Esophagus squamous epithelium (tissue), 5 donors: ENCODE data around the gene STAC. TPM values are rescaled to one million over a fixed set of nuclear protein-coding genes. Genes with fewer than 3 reads are reported as not detected.
A peak's percentile ranks its signal among the peaks of the same experiment; 100 is the strongest.
"Not testable (repeated sequence)": the region's sequence is repeated elsewhere in the genome, so short reads cannot be mapped to it uniquely, and the experiment has no call there.

Source experiments
- DNase-seq: peaks from one replicate; lab custom pipeline; 2025; lab: John Stamatoyannopoulos, UW
- H3K27ac ChIP-seq, 4 donors: fragments of 200-600 bp; sonication (generic); one replicate each; pipeline ENCODE4 v1.5.1; 2016 to 2019; ENCODE audit warnings: mild to moderate bottlenecking in 1 of 4
- H3K27me3 ChIP-seq, 4 donors: fragments of 200-600 bp; sonication (generic); 1 replicate in 3 of 4; 2 replicates in 1 of 4; pipeline versions ENCODE4 v1.5.1 to v1.6.0; 2017 to 2021; ENCODE audit warnings: antibody characterized with exemption in 1 of 4
- H3K36me3 ChIP-seq, 3 donors: fragments of 200-600 bp; sonication (generic); one replicate each; pipeline ENCODE4 v1.5.1; 2016 to 2019
- H3K4me1 ChIP-seq, 3 donors: fragments of 200-600 bp; sonication (generic); one replicate each; pipeline ENCODE4 v1.5.1; 2017 to 2019
- H3K4me3 ChIP-seq, 4 donors: fragments of 200-600 bp; sonication (generic); 1 replicate in 3 of 4; 2 replicates in 1 of 4; pipeline ENCODE4 v1.5.1; 2016 to 2019; ENCODE audit warnings: mild to moderate bottlenecking in 2 of 4, moderate library complexity in 1 of 4
- H3K9me3 ChIP-seq, 3 donors: fragments of 200-600 bp; sonication (generic); one replicate each; pipeline ENCODE4 v1.5.1; 2016 to 2019
- CTCF ChIP-seq, 6 experiments: fragments of 450-650 bp in 4 of 6; fragments of 200-600 bp in 2 of 6; sonication (generic) in 2 of 6; IDR thresholded peaks; one replicate each; pipeline ENCODE4 v1.5.1; 2016 to 2019; ENCODE audit warnings: antibody characterized with exemption in 6 of 6, mild to moderate bottlenecking in 4 of 6, moderate library complexity in 4 of 6
- POLR2A ChIP-seq, 4 donors: fragments of 450-650 bp; IDR thresholded peaks; one replicate each; pipeline ENCODE4 v1.6.1; 2017; ENCODE audit warnings: antibody characterized with exemption in 4 of 4, mild to moderate bottlenecking in 4 of 4, moderate library complexity in 3 of 4
- WGBS, 2 donors: methylation state at CpG; one replicate each; pipeline ENCODE4 v1.1.5; 2018; 5-methylcytosine and 5-hydroxymethylcytosine counted together
- intact Hi-C: fragments of 100-400 bp; cut with DNase I; formaldehyde crosslinking; loops from one replicate; pipeline ENCODE4 v1.15.0; 2022
- total RNA-seq, 4 donors: library from RNA; depleted of rRNA; stranded (reverse); fragments of >200 nt; gene quantifications; one replicate each; pipeline ENCODE4 v1.1.0, GENCODE V29; 2016
- donor health status: DM: yes; HTN: yes; CAD: no.

STAC gene
- total RNA-seq, 4 donors from 2014 or later = 0.15 to 0.79 (median 0.46) TPM

GRCh38 chr3:36455406-36455805, 75.1 kb downstream of the STAC start:
- no peak overlapping the region for H3K4me3 ChIP-seq
- H3K27me3 ChIP-seq = no peaks in the 10 kb centered on the region
- no peaks in the 10 kb centered on the region for H3K9me3 ChIP-seq
- TF ChIP-seq CTCF (IDR thresholded peaks at IDR 0.05) (no peak), POLR2A (IDR thresholded peaks at IDR 0.05) (no peak)
- no peak overlapping the region for H3K27ac ChIP-seq
- 79 to 94% methylated on average over 2 of the region's 2 CpGs for WGBS, 2 donors
- no peaks in the 10 kb centered on the region for H3K4me1 ChIP-seq
- intact Hi-C loops = no loop called here
- DNase-seq = no peak
- H3K36me3 ChIP-seq = no peaks in the 10 kb centered on the region

DNA sequence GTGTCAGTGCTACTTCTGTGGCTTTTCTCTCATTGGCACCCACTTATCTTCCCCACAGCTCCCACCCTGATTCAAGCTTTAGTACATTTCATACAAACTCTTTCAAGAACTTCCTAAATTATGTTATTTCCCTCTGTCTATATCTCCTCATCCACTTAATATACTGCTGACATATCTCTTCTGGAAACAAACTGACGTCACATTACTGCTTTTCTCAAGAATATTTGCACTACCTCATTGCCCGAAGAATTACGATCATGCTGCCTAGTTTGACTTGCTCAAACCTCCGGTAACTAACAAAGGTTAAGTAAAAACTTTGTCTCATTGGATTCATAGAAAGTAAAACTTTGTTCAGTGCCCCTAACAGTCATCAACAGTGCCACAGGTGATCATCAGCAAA, 76.5 kb downstream of the STAC start:
- Histone ChIP-seq H3K27ac (no peak overlapping the region), H3K9me3 (no peaks in the 10 kb centered on the region), H3K4me1 (no peaks in the 10 kb centered on the region), H3K4me3 (no peak overlapping the region), H3K36me3 (no peaks in the 10 kb centered on the region), H3K27me3 (no peaks in the 10 kb centered on the region)
- no peak for DNase-seq
- intact Hi-C loops = no loop called here
- TF ChIP-seq CTCF (IDR thresholded peaks at IDR 0.05) (no peak), POLR2A (IDR thresholded peaks at IDR 0.05) (no peak)
- WGBS, 2 donors = 72 to 87% methylated on average over 4 of the region's 4 CpGs

DNA sequence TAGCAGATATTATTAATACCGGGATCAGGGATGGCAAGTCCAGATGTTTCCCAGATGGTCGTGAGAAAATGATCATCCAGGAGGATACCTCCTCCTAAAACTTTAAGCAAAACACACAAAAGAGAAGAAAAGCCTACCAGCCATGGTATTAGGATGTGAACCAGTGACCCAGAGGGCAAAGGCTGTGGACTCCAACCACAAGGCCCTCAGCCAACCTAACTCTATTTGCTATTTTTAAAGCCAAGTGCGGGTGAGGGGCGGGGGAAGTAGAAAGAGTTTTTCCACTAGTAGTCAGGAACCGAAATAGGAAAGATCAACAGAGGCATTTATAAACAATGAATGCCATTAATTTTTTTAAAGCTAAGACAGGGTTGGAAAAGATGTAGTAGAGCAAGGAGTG, 77.4 kb downstream of the STAC start:
- no peaks in the 10 kb centered on the region for H3K4me1 ChIP-seq
- TF ChIP-seq POLR2A (IDR thresholded peaks at IDR 0.05) = no peak
- TF ChIP-seq CTCF (IDR thresholded peaks at IDR 0.05) = no peak
- intact Hi-C loops = no loop called here
- H3K4me3 ChIP-seq = no peak overlapping the region
- no peak for DNase-seq
- 59 to 67% methylated on average over 5 of the region's 5 CpGs for WGBS, 2 donors
- H3K36me3 ChIP-seq = no peaks in the 10 kb centered on the region
- no peaks in the 10 kb centered on the region for H3K27me3 ChIP-seq
- no peaks in the 10 kb centered on the region for H3K9me3 ChIP-seq
- H3K27ac ChIP-seq = peak overlapping the region in 1 of 4 donors; percentile 13

DNA sequence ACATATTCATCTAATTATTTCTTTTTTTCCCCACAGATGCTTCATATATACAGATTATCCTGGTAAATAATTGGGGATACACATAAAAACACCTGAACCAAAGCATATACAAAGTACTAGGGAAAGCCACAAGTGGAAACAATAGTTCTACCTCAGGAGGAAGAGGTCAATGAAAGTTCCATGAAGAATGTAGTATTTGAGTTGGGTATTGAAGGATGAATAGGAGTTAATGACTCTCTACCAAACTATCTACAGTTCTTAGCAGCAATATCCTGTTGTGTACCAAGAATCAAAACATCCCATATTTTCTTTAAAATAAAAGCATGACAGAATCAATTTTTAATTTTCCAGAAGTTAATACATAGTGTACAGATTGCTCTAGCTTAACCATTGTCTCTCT, 78.9 kb downstream of the STAC start:
- H3K36me3 ChIP-seq = no peaks in the 10 kb centered on the region
- H3K27me3 ChIP-seq = no peaks in the 10 kb centered on the region
- intact Hi-C loops = no loop called here
- TF ChIP-seq POLR2A (IDR thresholded peaks at IDR 0.05) (no peak), CTCF (IDR thresholded peaks at IDR 0.05) (no peak)
- no peak for DNase-seq
- no peaks in the 10 kb centered on the region for H3K4me1 ChIP-seq
- H3K27ac ChIP-seq = no peak overlapping the region
- no peak overlapping the region for H3K4me3 ChIP-seq
- no peaks in the 10 kb centered on the region for H3K9me3 ChIP-seq

GRCh38 chr3:36461597-36461996, 81.3 kb downstream of the STAC start:
- Histone ChIP-seq H3K4me1 (no peaks in the 10 kb centered on the region), H3K36me3 (no peaks in the 10 kb centered on the region), H3K4me3 (no peak overlapping the region), H3K27me3 (no peaks in the 10 kb centered on the region), H3K9me3 (peaks cover 0 to 4% (median 0%) of the 10 kb centered on the region in 3 donors), H3K27ac (no peak overlapping the region)
- TF ChIP-seq CTCF (IDR thresholded peaks at IDR 0.05) (no peak), POLR2A (IDR thresholded peaks at IDR 0.05) (no peak)
- intact Hi-C loops = no loop called here
- DNase-seq = no peak
- 37 to 81% methylated on average over 1 of the region's 1 CpG for WGBS, 2 donors

DNA sequence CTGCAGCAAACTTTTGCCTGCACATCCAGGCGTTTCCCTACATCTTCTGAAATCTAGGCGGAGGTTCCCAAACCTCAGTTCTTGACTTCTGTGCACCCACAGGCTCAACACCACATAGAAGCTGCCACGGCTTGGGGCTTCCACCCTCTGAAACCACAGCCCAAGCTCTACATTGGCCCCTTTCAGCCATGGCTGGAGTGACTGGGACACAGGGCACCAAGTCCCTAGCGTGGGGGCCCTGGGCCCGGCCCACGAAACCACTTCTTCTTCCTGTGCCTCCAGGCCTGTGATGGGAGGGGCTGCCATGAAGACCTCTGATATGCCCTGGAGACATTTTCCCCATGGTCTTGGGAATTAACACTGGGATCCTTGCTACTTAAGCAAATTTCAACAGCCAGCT, 91.7 kb downstream of the STAC start:
- H3K4me1 ChIP-seq = peaks cover 0 to 13% (median 3%) of the 10 kb centered on the region in 3 donors
- H3K4me3 ChIP-seq, H3K27me3 ChIP-seq, H3K36me3 ChIP-seq, DNase-seq, H3K27ac ChIP-seq, H3K9me3 ChIP-seq, intact Hi-C loops: not testable (repeated sequence)
- 84 to 89% methylated on average over 3 to 4 of the region's 6 CpGs for WGBS, 2 donors
